Measurements from ENCODE around the gene AEBP2. TPM values are rescaled to one million over a fixed set of nuclear protein-coding genes. Genes with fewer than 3 reads are reported as not detected.

AEBP2 gene
- total and polyA plus RNA-seq, 2 of the 4 experiments (the other 2 are of a cell fraction) = 15.5 to 21.7 TPM

- no peak overlapping the region for H4K91ac ChIP-seq (ENCODE audit: insufficient read depth, low read depth, low read length)
- H3K14ac ChIP-seq (replicated peaks; ENCODE audit: low read depth, low read length) = no peak overlapping the region
- no peak overlapping the region for H4K8ac ChIP-seq (ENCODE audit: low read depth in 2 of 2, low read length in 2 of 2)
- ATAC-seq (ENCODE audit: low read depth) (no peak), DNase-seq (no peak)
- H2BK120ac ChIP-seq (ENCODE audit: low read depth, low read length) = no peak overlapping the region
- CTCF ChIA-PET = no interaction called here
- peaks cover 7% of the 10 kb centered on the region for H3K4me1 ChIP-seq (ENCODE audit: control insufficient read depth, insufficient read depth, low read length)
- H3K4ac ChIP-seq (ENCODE audit: low read depth, low read length) = no peak overlapping the region
- no peak overlapping the region for H2AK9ac ChIP-seq (replicated peaks; ENCODE audit: low read depth, low read length, poor library complexity)
- in situ Hi-C loops (cut with MboI; ENCODE audit: low sequenced_read_pairs) (loop anchor here (10.0 kb wide), 1 partner anchor 62 kb away; no protein-coding TSS in a partner anchor), intact Hi-C loops (cut with micrococcal nuclease) (no loop called here), dilution Hi-C loops (cut with HindIII; ENCODE audit: low sequenced_read_pairs, unreplicated experiment) (no loop called here)
- H3K9me3 ChIP-seq (ENCODE audit: control insufficient read depth, insufficient read depth, low read length) = no peaks in the 10 kb centered on the region
- H3K27me3 ChIP-seq (ENCODE audit: control insufficient read depth, insufficient read depth, low read length) = no peaks in the 10 kb centered on the region
- no peak overlapping the region for H3K9ac ChIP-seq (ENCODE audit: low read depth, low read length)
- H2BK15ac ChIP-seq (ENCODE audit: low read depth, low read length) = no peak overlapping the region
- H2BK20ac ChIP-seq (ENCODE audit: low read depth, low read length) = no peak overlapping the region; the same call in 1 of the 2 replicates
- no peak overlapping the region for H4K5ac ChIP-seq (ENCODE audit: low read depth, low read length)
- POLR2A ChIA-PET (ENCODE audit: unreplicated experiment) = no interaction called here
- H3K4me2 ChIP-seq (ENCODE audit: low read depth, low read length) = no peak overlapping the region
- no peak overlapping the region for H3K23ac ChIP-seq (ENCODE audit: low read depth, low read length)
- H3K36me3 ChIP-seq (ENCODE audit: control insufficient read depth, insufficient read depth, low read length) = no peaks in the 10 kb centered on the region
- H2AK5ac ChIP-seq (ENCODE audit: low read depth, low read length) = no peak overlapping the region
- H3K79me1 ChIP-seq (ENCODE audit: low read depth in 1 of 2, low read length in 2 of 2) = peaks cover 0 to 9% of the 10 kb centered on the region in 2 experiments; a peak in 2 of 4 replicates
- peaks cover 17% of the 10 kb centered on the region; the same call in 1 of the 2 replicates for H4K20me1 ChIP-seq (ENCODE audit: insufficient read depth, low read length)
- H2AFZ ChIP-seq (replicated peaks; ENCODE audit: low read length, poor library complexity) = no peak overlapping the region
- no peak overlapping the region for H3K4me3 ChIP-seq (ENCODE audit: insufficient read depth, low read depth, low read length)
- TF ChIP-seq CHD1 (IDR thresholded peaks at IDR 0.05; ENCODE audit: low read depth, low read length) (no peak), RCOR1 (IDR thresholded peaks at IDR 0.05; ENCODE audit: insufficient replicate concordance, low read length) (no peak), CEBPB (IDR thresholded peaks at IDR 0.05; ENCODE audit: low read depth, low read length) (no peak), RFX5 (IDR thresholded peaks at IDR 0.05; ENCODE audit: low read depth, low read length) (no peak), MAZ (IDR thresholded peaks at IDR 0.05; ENCODE audit: borderline replicate concordance, low read depth, low read length) (no peak), POLR2A (IDR thresholded peaks at IDR 0.05; ENCODE audit: low read depth, low read length) (no peak), RAD21 (IDR thresholded peaks at IDR 0.05; ENCODE audit: low read length) (no peak), NFE2L2 (IDR thresholded peaks at IDR 0.05; ENCODE audit: low read depth, low read length) (no peak), BHLHE40 (IDR thresholded peaks at IDR 0.05; ENCODE audit: low read depth, low read length) (no peak), MXI1 (IDR thresholded peaks at IDR 0.05; ENCODE audit: borderline replicate concordance, low read depth, low read length) (no peak), SMC3 (IDR thresholded peaks at IDR 0.05; ENCODE audit: low read depth, low read length) (no peak), MAFK (IDR thresholded peaks at IDR 0.05; ENCODE audit: low read depth, low read length) (no peak)
- TF ChIP-seq, protein P1, sequence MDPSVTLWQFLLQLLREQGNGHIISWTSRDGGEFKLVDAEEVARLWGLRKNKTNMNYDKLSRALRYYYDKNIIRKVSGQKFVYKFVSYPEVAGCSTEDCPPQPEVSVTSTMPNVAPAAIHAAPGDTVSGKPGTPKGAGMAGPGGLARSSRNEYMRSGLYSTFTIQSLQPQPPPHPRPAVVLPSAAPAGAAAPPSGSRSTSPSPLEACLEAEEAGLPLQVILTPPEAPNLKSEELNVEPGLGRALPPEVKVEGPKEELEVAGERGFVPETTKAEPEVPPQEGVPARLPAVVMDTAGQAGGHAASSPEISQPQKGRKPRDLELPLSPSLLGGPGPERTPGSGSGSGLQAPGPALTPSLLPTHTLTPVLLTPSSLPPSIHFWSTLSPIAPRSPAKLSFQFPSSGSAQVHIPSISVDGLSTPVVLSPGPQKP (IDR thresholded peaks at IDR 0.05; ENCODE audit: borderline replicate concordance, low read depth, low read length) = no peak
- TF ChIP-seq, protein P2, sequence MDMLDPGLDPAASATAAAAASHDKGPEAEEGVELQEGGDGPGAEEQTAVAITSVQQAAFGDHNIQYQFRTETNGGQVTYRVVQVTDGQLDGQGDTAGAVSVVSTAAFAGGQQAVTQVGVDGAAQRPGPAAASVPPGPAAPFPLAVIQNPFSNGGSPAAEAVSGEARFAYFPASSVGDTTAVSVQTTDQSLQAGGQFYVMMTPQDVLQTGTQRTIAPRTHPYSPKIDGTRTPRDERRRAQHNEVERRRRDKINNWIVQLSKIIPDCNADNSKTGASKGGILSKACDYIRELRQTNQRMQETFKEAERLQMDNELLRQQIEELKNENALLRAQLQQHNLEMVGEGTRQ (IDR thresholded peaks at IDR 0.05; ENCODE audit: low read depth, low read length) = no peak
- WGBS, 2 experiments (ENCODE audit: extremely low coverage in 2 of 2, insufficient read length in 1 of 2) = no CpG with 5 or more reads among the region's 2 CpGs
- H3K56ac ChIP-seq (ENCODE audit: extremely low read depth, insufficient read depth, low read length) = no peak overlapping the region
- no peak overlapping the region for H2BK5ac ChIP-seq (ENCODE audit: low read depth, low read length, poor library complexity, severe bottlenecking)
- peaks cover 6% of the 10 kb centered on the region; the same call in 1 of the 2 replicates for H3K9me1 ChIP-seq (ENCODE audit: insufficient read depth, low read length)
- no peak overlapping the region for H3K18ac ChIP-seq (ENCODE audit: low read depth, low read length)
- no TSS peak for BruUV-seq (replicated peaks)
- no peak overlapping the region for H3K27ac ChIP-seq (ENCODE audit: insufficient read depth, low read length)
Observed at GRCh38 chr12:19436931-19437330, 2.4 kb upstream of the AEBP2 start.

Data from IMR-90 (cell line).